Gastroesophageal sphincter (tissue), 4 donors: ENCODE measurements around the gene MYT1. TPM values are rescaled to one million over a fixed set of nuclear protein-coding genes. Genes with fewer than 3 reads are reported as not detected.

Experiments used
- ATAC-seq: fragments of 150-250 bp; one replicate; pipeline ENCODE4 v1.9.1; 2016; ENCODE audit warnings: mild to moderate bottlenecking, moderate library complexity
- H3K27ac ChIP-seq, 4 donors: fragments of 200-600 bp; sonication (generic) in 3 of 4; 1 replicate in 3 of 4; 2 replicates in 1 of 4; pipeline ENCODE4 v1.5.1; 2016 to 2019
- H3K27me3 ChIP-seq: fragments of 200-600 bp; sonication (generic); one replicate; pipeline ENCODE4 v1.5.1; 2019
- H3K36me3 ChIP-seq, 2 donors: fragments of 200-600 bp; sonication (generic); one replicate each; pipeline ENCODE4 v1.5.1; 2019; ENCODE audit warnings: control low read depth in 1 of 2
- H3K4me1 ChIP-seq, 3 donors: fragments of 200-600 bp; sonication (generic); 1 replicate in 2 of 3; 2 replicates in 1 of 3; pipeline ENCODE4 v1.5.1; 2016 to 2019; ENCODE audit warnings: control low read depth in 2 of 3
- H3K4me3 ChIP-seq, 2 donors: fragments of 200-600 bp; sonication (generic); one replicate each; pipeline ENCODE4 v1.5.1; 2019; ENCODE audit warnings: mild to moderate bottlenecking in 1 of 2, moderate library complexity in 1 of 2
- H3K9me3 ChIP-seq, 3 donors: fragments of 200-600 bp; sonication (generic); one replicate each; pipeline ENCODE4 v1.5.1; 2017 to 2019; ENCODE audit warnings: control low read depth in 2 of 3
- CTCF ChIP-seq, 4 experiments: fragments of 200-600 bp in 2 of 4; fragments of 450-650 bp in 2 of 4; sonication (generic) in 1 of 4; IDR thresholded peaks; one replicate each; pipeline ENCODE4 v1.5.1; 2017 to 2019; ENCODE audit warnings: antibody characterized with exemption in 4 of 4, mild to moderate bottlenecking in 2 of 4, moderate library complexity in 2 of 4
- EP300 ChIP-seq: sonication (generic); formaldehyde crosslinking; IDR thresholded peaks from one replicate; pipeline ENCODE4 v1.6.1; 2017; ENCODE audit warnings: antibody characterized with exemption, mild to moderate bottlenecking
- POLR2A ChIP-seq, 2 donors: fragments of 450-650 bp; IDR thresholded peaks; one replicate each; pipeline ENCODE4 v1.6.1; 2017; ENCODE audit warnings: antibody characterized with exemption in 2 of 2, mild to moderate bottlenecking in 2 of 2, moderate library complexity in 1 of 2
- POLR2AphosphoS5 ChIP-seq: sonication (generic); formaldehyde crosslinking; IDR thresholded peaks from one replicate; pipeline ENCODE4 v1.6.1; 2017; ENCODE audit warnings: antibody characterized with exemption
- WGBS, 2 donors: methylation state at CpG; one replicate each; pipeline ENCODE4 v1.1.5; 2018; ENCODE audit warnings: low coverage in 1 of 2; 5-methylcytosine and 5-hydroxymethylcytosine counted together
- total RNA-seq, 4 donors: library from RNA; depleted of rRNA; stranded (reverse); fragments of >200 nt; gene quantifications; one replicate each; pipeline ENCODE4 v1.1.0, GENCODE V29; 2016

Gene MYT1
- total RNA-seq, 4 donors from 2014 or later = 0.04 to 0.27 TPM; not detected in 2

- 89% methylated on average over 15 of the region's 25 CpGs; no CpG with 5 or more reads in 1 of the 2 donors for WGBS, 2 donors
- H3K4me1 ChIP-seq = peaks cover 0 to 12% (median 5%) of the 10 kb centered on the region in 3 donors
- ATAC-seq = no peak
These were observed 43.7 kb downstream of the MYT1 start for GRCh38 chr20:64207641-64208590.

GRCh38 chr20:64209148-64209547 lies 44.9 kb downstream of the MYT1 start:
- Histone ChIP-seq H3K36me3 (no peaks in the 10 kb centered on the region), H3K4me1 (peaks cover 0 to 24% (median 15%) of the 10 kb centered on the region in 3 donors), H3K4me3 (no peak overlapping the region), H3K27ac (no peak overlapping the region), H3K27me3 (peaks cover 23% of the 10 kb centered on the region), H3K9me3 (no peaks in the 10 kb centered on the region)
- 83% methylated on average over 3 of the region's 7 CpGs; no CpG with 5 or more reads in 1 of the 2 donors for WGBS, 2 donors
- TF ChIP-seq POLR2AphosphoS5 (no peak), POLR2A (IDR thresholded peaks at IDR 0.05) (no peak), EP300 (no peak)
- ATAC-seq = no peak

More at GRCh38 chr20:64207641-64208590, 43.7 kb downstream of the MYT1 start:
- TF ChIP-seq CTCF (IDR thresholded peaks at IDR 0.05) = no peak
- no peak for TF ChIP-seq POLR2A (IDR thresholded peaks at IDR 0.05)
- TF ChIP-seq EP300 = no peak
- no peak overlapping the region for H3K27ac ChIP-seq
- no peaks in the 10 kb centered on the region for H3K9me3 ChIP-seq
- no peak overlapping the region for H3K4me3 ChIP-seq
- no peaks in the 10 kb centered on the region for H3K36me3 ChIP-seq
- peaks cover 34% of the 10 kb centered on the region for H3K27me3 ChIP-seq

- 87% methylated on average over 10 of the region's 15 CpGs; no CpG with 5 or more reads in 1 of the 2 donors for WGBS, 2 donors
- Histone ChIP-seq H3K9me3 (no peaks in the 10 kb centered on the region), H3K27ac (no peak overlapping the region), H3K4me3 (no peak overlapping the region), H3K36me3 (no peaks in the 10 kb centered on the region), H3K27me3 (peaks cover 8% of the 10 kb centered on the region), H3K4me1 (peaks cover 0 to 25% (median 15%) of the 10 kb centered on the region in 3 donors)
- ATAC-seq = no peak
- no peak for TF ChIP-seq POLR2A (IDR thresholded peaks at IDR 0.05)
- no peak for TF ChIP-seq POLR2AphosphoS5
- no peak for TF ChIP-seq EP300
- no peak for TF ChIP-seq CTCF (IDR thresholded peaks at IDR 0.05)
These were observed 46.6 kb downstream of the MYT1 start for GRCh38 chr20:64210656-64211369.

GRCh38 chr20:64211874-64212658 lies 47.8 kb downstream of the MYT1 start:
- Histone ChIP-seq H3K36me3 (no peaks in the 10 kb centered on the region), H3K4me3 (no peak overlapping the region), H3K9me3 (no peaks in the 10 kb centered on the region), H3K27ac (peak overlapping the region in 3 of 4 donors; percentile 44 to 72 (median 61)), H3K4me1 (peaks cover 0 to 34% (median 15%) of the 10 kb centered on the region in 3 donors), H3K27me3 (no peaks in the 10 kb centered on the region)
- TF ChIP-seq CTCF (IDR thresholded peaks at IDR 0.05) (no peak), POLR2A (IDR thresholded peaks at IDR 0.05) (no peak), EP300 (no peak), POLR2AphosphoS5 (no peak)
- ATAC-seq = no peak
- no CpG with 5 or more reads among the region's 21 CpGs for WGBS, 2 donors

- H3K27me3 ChIP-seq = no peaks in the 10 kb centered on the region
- H3K9me3 ChIP-seq = no peaks in the 10 kb centered on the region
- H3K27ac ChIP-seq = peak overlapping the region in 3 of 4 donors; percentile 44 to 72 (median 61)
- H3K4me1 ChIP-seq = peaks cover 0 to 34% (median 15%) of the 10 kb centered on the region in 3 donors
- TF ChIP-seq POLR2AphosphoS5 (no peak), CTCF (IDR thresholded peaks at IDR 0.05) (no peak), EP300 (no peak), POLR2A (IDR thresholded peaks at IDR 0.05) (no peak)
- H3K36me3 ChIP-seq = no peaks in the 10 kb centered on the region
- no peak overlapping the region for H3K4me3 ChIP-seq
- 14 to 25% methylated on average over 2 of the region's 7 CpGs for WGBS, 2 donors
- peak; percentile 62 for ATAC-seq
These were observed 48.5 kb downstream of the MYT1 start for GRCh38 chr20:64212755-64213154.
